GM19468 (cell line): ENCODE measurements around the gene USP51.
"Not testable (repeated sequence)": the region's sequence is repeated elsewhere in the genome, so short reads cannot be mapped to it uniquely, and the experiment has no call there.

Source experiments
- ATAC-seq: cut with Tn5 transposase; IDR thresholded peaks from one replicate; pipeline ENCODE4 v1.9.1; 2021; ENCODE audit warnings: mild to moderate bottlenecking, moderate library complexity, moderate number of reproducible peaks; ENCODE audit not compliant: unreplicated experiment; ENCODE audit errors: extremely low read depth

The USP51 gene

GRCh38 chrX:55479956-55480355 lies 9.7 kb downstream of the USP51 start:
- ATAC-seq, result not testable (repeated sequence)

- ATAC-seq, result not testable (repeated sequence)
These were observed 23.9 kb downstream of the USP51 start for GRCh38 chrX:55465791-55466190.

GRCh38 chrX:55465108-55465507 lies 24.5 kb downstream of the USP51 start:
- ATAC-seq, result not testable (repeated sequence)

GRCh38 chrX:55464050-55464449 lies 25.6 kb downstream of the USP51 start:
- ATAC-seq, result not testable (repeated sequence)

- not testable (repeated sequence) for ATAC-seq
These were observed 29.7 kb downstream of the USP51 start for GRCh38 chrX:55459926-55460325.

- ATAC-seq, result not testable (repeated sequence)
These were observed 30.2 kb downstream of the USP51 start for GRCh38 chrX:55459426-55459825.

GRCh38 chrX:55455708-55456107 lies 33.9 kb downstream of the USP51 start:
- ATAC-seq, result not testable (repeated sequence)

GRCh38 chrX:55452833-55453124 lies 36.9 kb downstream of the USP51 start:
- no peak for ATAC-seq

GRCh38 chrX:55451990-55452832 lies 37.4 kb downstream of the USP51 start, which contains the start of gene MAGEH1:
Gene MAGEH1 (plus strand): TSS chrX:55452127. CDS start chrX:55452375, 248 bp downstream.
- ATAC-seq, result peak; percentile 91

GRCh38 chrX:55451626-55451989 lies 38.0 kb downstream of the USP51 start:
- ATAC-seq, result no peak

GRCh38 chrX:55451141-55451540 lies 38.5 kb downstream of the USP51 start:
- no peak for ATAC-seq

GRCh38 chrX:55450259-55450658 lies 39.4 kb downstream of the USP51 start:
- ATAC-seq, result no peak

GRCh38 chrX:55443468-55443867 lies 46.2 kb downstream of the USP51 start:
- not testable (repeated sequence) for ATAC-seq
